ENCODE measurements around the gene FAT3. TPM values are rescaled to one million over a fixed set of nuclear protein-coding genes. Genes with fewer than 3 reads are reported as not detected.

The FAT3 gene
- total RNA-seq, 4 donors from 2014 or later = 14.8 to 90.1 (median 48.5) TPM

DNA sequence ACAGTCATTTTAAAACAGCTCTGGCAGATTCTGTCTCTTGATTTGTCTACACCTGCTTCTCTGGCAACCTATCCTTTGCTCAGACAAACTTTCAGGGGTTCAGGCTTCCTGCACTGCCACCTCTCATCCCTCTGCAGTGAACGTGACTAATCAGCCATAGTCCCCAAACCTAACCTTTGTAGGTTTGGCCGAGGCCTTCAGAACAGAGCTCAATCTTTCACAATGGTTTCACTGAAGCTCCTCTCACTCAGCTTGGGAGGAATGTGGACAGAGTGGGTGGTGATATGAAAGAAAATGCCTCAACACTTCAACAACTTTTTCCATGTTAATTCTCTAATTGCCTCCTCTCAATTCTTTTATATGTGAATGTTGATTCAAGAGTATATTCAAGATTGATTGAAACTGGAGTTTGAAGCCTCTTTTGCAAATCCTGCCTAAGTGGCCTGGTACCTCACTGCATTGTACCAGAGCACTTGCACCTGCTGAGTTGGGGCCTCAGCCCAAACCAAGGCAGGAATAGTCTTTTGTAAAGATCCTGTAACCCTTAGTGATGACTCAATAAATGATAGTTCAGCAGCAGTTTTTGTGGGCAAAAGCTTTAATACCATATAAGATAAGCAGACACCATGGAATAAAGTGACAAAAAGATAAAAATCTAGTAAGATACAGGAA is 33.9 kb upstream of the FAT3 start:
- Histone ChIP-seq H3K27me3 (no peaks in the 10 kb centered on the region), H3K9me3 (no peaks in the 10 kb centered on the region), H3K36me3 (no peaks in the 10 kb centered on the region), H3K27ac (no peak overlapping the region), H3K4me3 (no peak overlapping the region), H3K4me1 (no peaks in the 10 kb centered on the region)
- 62 to 67% methylated on average over 1 to 2 of the region's 2 CpGs for WGBS, 2 donors (ENCODE audit: low coverage in 1 of 2)
- no peak for ATAC-seq
- no peak for TF ChIP-seq POLR2A (IDR thresholded peaks at IDR 0.05)
- TF ChIP-seq POLR2AphosphoS5 (IDR thresholded peaks at IDR 0.05) = no peak
- no peak for TF ChIP-seq EP300 (IDR thresholded peaks at IDR 0.05)

DNA sequence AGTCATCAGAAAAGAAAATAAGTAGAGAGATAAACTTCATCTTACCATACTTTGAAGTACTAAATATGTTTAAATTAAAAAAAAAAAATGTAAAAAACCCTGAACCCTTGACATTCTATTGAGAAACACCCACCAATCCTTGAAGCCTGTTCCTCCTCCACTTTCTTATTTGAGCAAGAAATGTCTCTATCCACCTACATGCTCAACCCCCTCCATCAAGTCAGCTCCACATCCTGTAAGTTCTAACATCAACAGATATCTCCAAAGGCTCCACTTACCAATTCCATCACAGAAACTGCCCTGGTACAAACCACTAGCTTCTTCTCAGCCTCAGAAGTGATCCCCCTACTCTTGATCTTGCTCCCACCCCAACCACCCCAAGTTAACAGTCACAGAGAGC is 32.5 kb upstream of the FAT3 start:
- Histone ChIP-seq H3K4me3 (no peak overlapping the region), H3K27ac (no peak overlapping the region), H3K27me3 (no peaks in the 10 kb centered on the region), H3K4me1 (no peaks in the 10 kb centered on the region), H3K36me3 (no peaks in the 10 kb centered on the region), H3K9me3 (no peaks in the 10 kb centered on the region)
- ATAC-seq = no peak
- TF ChIP-seq POLR2AphosphoS5 (IDR thresholded peaks at IDR 0.05) (no peak), CTCF (IDR thresholded peaks at IDR 0.05) (no peak), POLR2A (IDR thresholded peaks at IDR 0.05) (no peak), EP300 (IDR thresholded peaks at IDR 0.05) (no peak)

DNA sequence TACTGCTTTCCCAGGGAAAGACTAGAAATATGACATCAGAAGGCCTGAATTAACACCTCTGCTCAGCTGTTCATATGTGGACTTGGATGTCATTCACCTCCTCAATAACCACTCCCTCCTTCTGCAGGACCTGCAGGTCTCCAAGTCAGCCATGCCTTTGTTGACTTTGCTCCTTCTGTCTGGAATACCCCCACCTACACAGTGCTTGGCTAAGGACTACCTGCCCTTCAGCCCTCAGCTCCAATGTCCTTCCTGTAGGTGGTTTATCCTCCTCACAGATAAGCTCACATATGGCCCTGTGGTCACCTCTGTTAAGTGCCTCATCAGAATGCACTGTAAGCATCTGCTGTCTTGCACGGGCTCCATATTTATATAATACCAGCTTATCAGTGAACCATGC is 26.4 kb upstream of the FAT3 start:
- Histone ChIP-seq H3K27ac (no peak overlapping the region), H3K9me3 (no peaks in the 10 kb centered on the region), H3K36me3 (no peaks in the 10 kb centered on the region), H3K4me3 (no peak overlapping the region), H3K27me3 (no peaks in the 10 kb centered on the region), H3K4me1 (no peaks in the 10 kb centered on the region)
- 64 to 80% methylated on average over 1 of the region's 1 CpG for WGBS, 2 donors (ENCODE audit: low coverage in 1 of 2)
- ATAC-seq = no peak
- no peak for TF ChIP-seq POLR2A (IDR thresholded peaks at IDR 0.05)

GRCh38 chr11:92199991-92200390 is 24.6 kb upstream of the FAT3 start:
- ATAC-seq = no peak
- no peaks in the 10 kb centered on the region for H3K4me1 ChIP-seq
- 40 to 67% methylated on average over 1 to 3 of the region's 3 CpGs for WGBS, 2 donors (ENCODE audit: low coverage in 1 of 2)
- H3K4me3 ChIP-seq = no peak overlapping the region
- no peak overlapping the region for H3K27ac ChIP-seq
- no peaks in the 10 kb centered on the region for H3K9me3 ChIP-seq
- no peaks in the 10 kb centered on the region for H3K27me3 ChIP-seq
- no peaks in the 10 kb centered on the region for H3K36me3 ChIP-seq
- TF ChIP-seq POLR2AphosphoS5 (IDR thresholded peaks at IDR 0.05) (no peak), CTCF (IDR thresholded peaks at IDR 0.05) (no peak), POLR2A (IDR thresholded peaks at IDR 0.05) (no peak), EP300 (IDR thresholded peaks at IDR 0.05) (no peak)

DNA sequence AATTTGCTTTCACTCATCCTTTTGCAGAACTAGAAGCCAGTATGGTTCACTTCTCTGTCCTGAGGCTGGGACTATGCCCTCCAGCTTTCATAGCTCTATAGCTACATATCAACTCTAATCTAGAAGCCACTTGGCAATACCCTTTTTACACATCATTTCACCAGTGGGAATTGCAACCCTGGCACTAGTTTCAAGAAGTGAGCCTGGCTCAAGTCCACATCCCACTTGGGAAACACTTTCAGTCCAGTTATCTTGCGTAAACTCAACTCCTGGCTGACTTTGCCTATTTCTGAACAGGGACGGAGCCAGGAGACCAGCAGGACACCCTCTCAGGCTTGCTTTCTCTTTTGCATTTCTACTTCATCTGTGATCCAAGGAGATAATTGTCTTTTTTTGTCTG is 19.9 kb upstream of the FAT3 start:
- ATAC-seq = peak; percentile 72
- Histone ChIP-seq H3K4me1 (no peaks in the 10 kb centered on the region), H3K9me3 (no peaks in the 10 kb centered on the region), H3K27ac (no peak overlapping the region), H3K27me3 (no peaks in the 10 kb centered on the region), H3K36me3 (no peaks in the 10 kb centered on the region), H3K4me3 (no peak overlapping the region)
- 10 to 13% methylated on average over 2 of the region's 2 CpGs for WGBS, 2 donors (ENCODE audit: low coverage in 1 of 2)
- no peak for TF ChIP-seq EP300 (IDR thresholded peaks at IDR 0.05)
- TF ChIP-seq POLR2A (IDR thresholded peaks at IDR 0.05) = no peak
- TF ChIP-seq POLR2AphosphoS5 (IDR thresholded peaks at IDR 0.05) = no peak
- no peak for TF ChIP-seq CTCF (IDR thresholded peaks at IDR 0.05)

DNA sequence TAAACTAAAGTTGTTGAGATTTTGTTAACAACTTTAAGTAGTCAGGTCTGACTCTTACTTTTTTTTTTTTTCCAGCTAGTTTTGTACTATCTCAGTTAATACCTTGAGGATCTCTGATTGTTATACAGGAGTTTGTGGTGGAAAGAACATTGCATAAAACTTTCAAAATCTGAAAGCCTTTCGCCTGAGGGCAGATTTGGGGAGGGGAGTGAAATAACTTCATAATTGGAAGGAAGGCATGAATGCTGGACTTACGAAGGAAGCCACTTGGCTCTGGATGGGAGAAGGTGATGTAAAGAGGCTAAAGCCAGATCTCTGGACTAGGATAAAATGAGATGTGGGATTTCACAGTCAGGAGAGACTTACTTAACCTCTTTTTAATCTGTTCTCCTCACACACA is 18.2 kb upstream of the FAT3 start:
- peaks cover 0 to 2% (median 0%) of the 10 kb centered on the region in 3 donors for H3K4me1 ChIP-seq
- H3K36me3 ChIP-seq = no peaks in the 10 kb centered on the region
- no peak for ATAC-seq
- H3K9me3 ChIP-seq = no peaks in the 10 kb centered on the region
- 87 to 92% methylated on average over 2 of the region's 2 CpGs for WGBS, 2 donors (ENCODE audit: low coverage in 1 of 2)
- no peaks in the 10 kb centered on the region for H3K27me3 ChIP-seq
- H3K27ac ChIP-seq = no peak overlapping the region
- TF ChIP-seq EP300 (IDR thresholded peaks at IDR 0.05) (no peak), POLR2A (IDR thresholded peaks at IDR 0.05) (no peak), POLR2AphosphoS5 (IDR thresholded peaks at IDR 0.05) (no peak), CTCF (IDR thresholded peaks at IDR 0.05) (no peak)
- no peak overlapping the region for H3K4me3 ChIP-seq
